MG63 (cell line): ENCODE measurements around the gene CASP8. TPM values are rescaled to one million over a fixed set of nuclear protein-coding genes. Genes with fewer than 3 reads are reported as not detected.

Source experiments
- total RNA-seq: library from RNA; depleted of rRNA; stranded (reverse); fragments of >200 nt; shearing (Covaris generic); gene quantifications from 2 replicates; pipeline ENCODE4 v1.2.3, GENCODE V29; 2014; ENCODE audit warnings: low replicate concordance; rRNA removed

CASP8 gene
- total RNA-seq, 1 experiment from 2014 or later = 16.3 TPM

Other genes starting within 250 kb of the CASP8 start
- gene HYCC2, start 188.9 kb upstream of the CASP8 start, total RNA-seq = 0.62 and 0.86 TPM in 2 replicates
- gene NDUFB3, start 188.5 kb upstream of the CASP8 start, total RNA-seq = 126 and 240 TPM in 2 replicates
- 29.3 and 39.6 TPM in 2 replicates for gene CFLAR, start 144.4 kb upstream of the CASP8 start, total RNA-seq
- gene CASP10, start 77.4 kb upstream of the CASP8 start, total RNA-seq = 0.91 and 4.7 TPM in 2 replicates
- 0.26 TPM in 1 of 2 replicates, not detected in the other for gene FLACC1, start 96.8 kb downstream of the CASP8 start, total RNA-seq
- gene TRAK2, start 190.9 kb downstream of the CASP8 start, total RNA-seq = 6.1 and 6.5 TPM in 2 replicates
- 40.5 and 76.4 TPM in 2 replicates for gene STRADB, start 191.2 kb downstream of the CASP8 start, total RNA-seq